Mammary epithelial cell (primary cell): ENCODE data around the gene ADAMTS10.

Source experiments
- EZH2 ChIP-seq: IDR thresholded peaks from 2 replicates; pipeline ENCODE4 v1.6.1; 2012; ENCODE audit warnings: low read length, inconsistent platforms, borderline replicate concordance
- TF ChIP-seq, protein P1 (sequence below), 2 donors: IDR thresholded peaks in 1 of 2; conservative IDR thresholded peaks in 1 of 2; 2 replicates each; pipeline ENCODE4 v1.5.1; 2011 to 2012; ENCODE audit warnings: inconsistent platforms in 2 of 2, low read length in 2 of 2, mild to moderate bottlenecking in 2 of 2, control low read depth in 1 of 2, low read depth in 1 of 2; ENCODE audit not compliant: insufficient read depth in 1 of 2; ENCODE audit errors: extremely low read depth in 1 of 2

DNA sequence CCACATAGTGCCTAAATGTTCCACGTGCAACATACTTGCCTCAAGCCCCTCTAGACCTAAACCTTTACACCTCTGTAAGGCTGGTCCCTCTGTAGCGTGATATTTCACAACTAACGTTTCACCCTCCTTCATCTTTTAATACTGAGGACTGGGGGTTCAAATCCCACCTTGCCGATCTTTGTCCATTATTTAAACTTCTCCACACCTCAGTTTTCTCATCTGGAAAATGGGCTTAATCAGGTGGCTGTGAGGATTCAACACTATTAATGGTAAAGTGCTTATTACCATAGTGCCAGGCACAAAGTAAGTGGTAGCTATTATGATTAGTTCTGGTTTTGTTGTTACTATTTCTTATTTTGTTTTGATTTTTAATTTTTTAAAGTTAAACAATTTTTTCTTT lies 7.5 kb upstream of the ADAMTS10 start:
- TF ChIP-seq, protein P1, sequence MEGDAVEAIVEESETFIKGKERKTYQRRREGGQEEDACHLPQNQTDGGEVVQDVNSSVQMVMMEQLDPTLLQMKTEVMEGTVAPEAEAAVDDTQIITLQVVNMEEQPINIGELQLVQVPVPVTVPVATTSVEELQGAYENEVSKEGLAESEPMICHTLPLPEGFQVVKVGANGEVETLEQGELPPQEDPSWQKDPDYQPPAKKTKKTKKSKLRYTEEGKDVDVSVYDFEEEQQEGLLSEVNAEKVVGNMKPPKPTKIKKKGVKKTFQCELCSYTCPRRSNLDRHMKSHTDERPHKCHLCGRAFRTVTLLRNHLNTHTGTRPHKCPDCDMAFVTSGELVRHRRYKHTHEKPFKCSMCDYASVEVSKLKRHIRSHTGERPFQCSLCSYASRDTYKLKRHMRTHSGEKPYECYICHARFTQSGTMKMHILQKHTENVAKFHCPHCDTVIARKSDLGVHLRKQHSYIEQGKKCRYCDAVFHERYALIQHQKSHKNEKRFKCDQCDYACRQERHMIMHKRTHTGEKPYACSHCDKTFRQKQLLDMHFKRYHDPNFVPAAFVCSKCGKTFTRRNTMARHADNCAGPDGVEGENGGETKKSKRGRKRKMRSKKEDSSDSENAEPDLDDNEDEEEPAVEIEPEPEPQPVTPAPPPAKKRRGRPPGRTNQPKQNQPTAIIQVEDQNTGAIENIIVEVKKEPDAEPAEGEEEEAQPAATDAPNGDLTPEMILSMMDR (conservative IDR thresholded peaks at IDR 0.05 in 1 of 2, IDR thresholded peaks at IDR 0.05 in 1 of 2; ENCODE audit: extremely low read depth in 1 of 2, insufficient read depth in 1 of 2, low read depth in 1 of 2, low read length in 2 of 2): no peak
- TF ChIP-seq EZH2: no peak
